ENCODE measurements around the gene MKX.

The MKX gene

DNA sequence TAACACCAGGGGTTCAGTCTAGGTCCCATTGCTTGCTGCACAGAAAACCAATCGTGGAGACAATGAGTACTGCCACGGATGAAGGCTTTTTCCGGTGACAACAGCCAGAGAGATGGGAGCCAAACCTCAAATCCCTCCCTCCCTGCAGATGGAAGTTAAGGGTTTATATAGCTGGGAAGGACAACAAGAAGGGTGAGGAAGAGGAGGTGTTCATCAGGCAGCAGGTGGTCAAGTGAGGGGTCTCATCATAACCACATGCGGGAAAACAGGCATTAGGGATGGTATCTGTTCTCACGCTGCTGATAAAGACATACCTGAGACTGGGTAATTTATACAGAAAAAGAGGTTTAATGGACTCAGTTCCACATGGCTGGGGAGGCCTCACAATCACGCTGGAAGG lies 91.3 kb downstream of the MKX start:
- Histone ChIP-seq H3K18ac (ENCODE audit: low read depth in 1 of 2, low read length in 2 of 2) (no peak overlapping the region), H3K27ac (ENCODE audit: low read length, poor library complexity, severe bottlenecking) (no peak overlapping the region), H3K79me1 (replicated peaks; ENCODE audit: low read length, poor library complexity, severe bottlenecking) (no peaks in the 10 kb centered on the region), H4K8ac (ENCODE audit: low read length) (no peak overlapping the region), H2BK120ac (ENCODE audit: low read depth, low read length) (no peak overlapping the region), H2BK12ac (ENCODE audit: low read length in 2 of 2) (no peak overlapping the region), H3K4me1 (ENCODE audit: control insufficient read depth, insufficient read depth, low read depth, low read length) (no peaks in the 10 kb centered on the region), H3K36me3 (ENCODE audit: control insufficient read depth in 1 of 2, insufficient read depth in 2 of 2, low read depth in 1 of 2, low read length in 2 of 2) (no peaks in the 10 kb centered on the region), H2AFZ (ENCODE audit: low read depth, low read length) (no peak overlapping the region), H3K9me3 (ENCODE audit: control insufficient read depth, low read length) (no peaks in the 10 kb centered on the region), H2BK5ac (ENCODE audit: low read depth, low read length, poor library complexity, severe bottlenecking) (no peak overlapping the region), H2BK15ac (ENCODE audit: low read depth, poor library complexity, severe bottlenecking) (no peak overlapping the region), H4K91ac (ENCODE audit: low read length) (no peak overlapping the region), H3K9ac (ENCODE audit: low read length) (no peak overlapping the region), H3K4ac (ENCODE audit: low read depth in 1 of 2, low read length in 2 of 2) (no peak overlapping the region), H2AK5ac (ENCODE audit: low read length, severe bottlenecking) (no peak overlapping the region), H3K4me2 (ENCODE audit: low read length, poor library complexity, severe bottlenecking) (no peak overlapping the region), H3K27me3 (ENCODE audit: control insufficient read depth in 1 of 2, insufficient read depth in 1 of 2, low read length in 2 of 2) (no peaks in the 10 kb centered on the region), H3K4me3 (ENCODE audit: insufficient read depth in 1 of 2, low read depth in 1 of 2, low read length in 2 of 2) (no peak overlapping the region), H3K23ac (ENCODE audit: low read length in 2 of 2) (no peak overlapping the region), H3K14ac (ENCODE audit: low read length in 2 of 2) (no peak overlapping the region)
- DNase-seq = no peak
- WGBS = 95% methylated on average over 5 of the region's 6 CpGs

DNA sequence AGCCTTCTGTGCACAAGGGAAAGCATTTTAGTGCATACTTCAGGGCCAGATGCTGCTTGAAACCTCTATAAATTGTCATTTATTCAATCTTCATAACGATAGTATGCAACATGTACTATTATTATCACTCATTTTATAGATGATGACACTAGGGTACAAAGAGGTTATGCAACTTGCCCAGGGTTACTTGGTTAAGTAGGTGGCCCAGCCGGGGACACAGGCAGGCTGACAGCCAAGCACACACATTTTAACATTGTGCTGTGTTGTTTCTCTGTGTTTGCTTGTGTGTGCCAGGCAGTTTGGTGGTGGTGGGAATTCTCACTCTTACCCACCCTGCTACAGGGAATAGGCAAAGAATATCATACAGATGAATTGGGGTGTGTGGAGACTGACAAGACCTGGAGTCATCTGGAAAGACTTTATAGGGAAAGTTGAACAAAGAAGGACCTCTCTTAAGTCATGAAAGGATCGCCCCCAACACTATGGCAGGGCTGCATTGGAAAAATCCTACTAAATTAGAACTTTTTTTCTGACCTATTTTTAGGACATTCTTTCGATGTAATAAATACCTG lies 98.9 kb downstream of the MKX start:
- peak overlapping the region; percentile 44 for H2AK5ac ChIP-seq (ENCODE audit: low read length, severe bottlenecking)
- no peaks in the 10 kb centered on the region for H3K36me3 ChIP-seq (ENCODE audit: control insufficient read depth in 1 of 2, insufficient read depth in 2 of 2, low read depth in 1 of 2, low read length in 2 of 2)
- no peak overlapping the region for H3K18ac ChIP-seq (ENCODE audit: low read depth in 1 of 2, low read length in 2 of 2)
- H4K8ac ChIP-seq (ENCODE audit: low read length) = no peak overlapping the region
- H3K27me3 ChIP-seq (ENCODE audit: control insufficient read depth in 1 of 2, insufficient read depth in 1 of 2, low read length in 2 of 2) = no peaks in the 10 kb centered on the region
- peaks cover 6% of the 10 kb centered on the region for H3K9me3 ChIP-seq (ENCODE audit: control insufficient read depth, low read length)
- 67% methylated on average over 1 of the region's 4 CpGs for WGBS
- H4K91ac ChIP-seq (ENCODE audit: low read length) = no peak overlapping the region
- H3K79me1 ChIP-seq (replicated peaks; ENCODE audit: low read length, poor library complexity, severe bottlenecking) = no peaks in the 10 kb centered on the region
- no peak overlapping the region for H2BK120ac ChIP-seq (ENCODE audit: low read depth, low read length)
- H3K23ac ChIP-seq (ENCODE audit: low read length in 2 of 2) = no peak overlapping the region
- no peak overlapping the region for H2BK5ac ChIP-seq (ENCODE audit: low read depth, low read length, poor library complexity, severe bottlenecking)
- H3K4ac ChIP-seq (ENCODE audit: low read depth in 1 of 2, low read length in 2 of 2) = no peak overlapping the region
- H2BK15ac ChIP-seq (ENCODE audit: low read depth, poor library complexity, severe bottlenecking) = no peak overlapping the region
- H3K14ac ChIP-seq (ENCODE audit: low read length in 2 of 2) = no peak overlapping the region
- no peak overlapping the region for H3K4me2 ChIP-seq (ENCODE audit: low read length, poor library complexity, severe bottlenecking)
- no peak for DNase-seq
- no peak overlapping the region for H3K4me3 ChIP-seq (ENCODE audit: insufficient read depth in 1 of 2, low read depth in 1 of 2, low read length in 2 of 2)
- peak overlapping the region; percentile 37 for H3K27ac ChIP-seq (ENCODE audit: low read length, poor library complexity, severe bottlenecking)
- H2BK12ac ChIP-seq (ENCODE audit: low read length in 2 of 2) = no peak overlapping the region
- no peak overlapping the region for H2AFZ ChIP-seq (ENCODE audit: low read depth, low read length)
- H3K9ac ChIP-seq (ENCODE audit: low read length) = no peak overlapping the region
- peaks cover 4% of the 10 kb centered on the region for H3K4me1 ChIP-seq (ENCODE audit: control insufficient read depth, insufficient read depth, low read depth, low read length)

DNA sequence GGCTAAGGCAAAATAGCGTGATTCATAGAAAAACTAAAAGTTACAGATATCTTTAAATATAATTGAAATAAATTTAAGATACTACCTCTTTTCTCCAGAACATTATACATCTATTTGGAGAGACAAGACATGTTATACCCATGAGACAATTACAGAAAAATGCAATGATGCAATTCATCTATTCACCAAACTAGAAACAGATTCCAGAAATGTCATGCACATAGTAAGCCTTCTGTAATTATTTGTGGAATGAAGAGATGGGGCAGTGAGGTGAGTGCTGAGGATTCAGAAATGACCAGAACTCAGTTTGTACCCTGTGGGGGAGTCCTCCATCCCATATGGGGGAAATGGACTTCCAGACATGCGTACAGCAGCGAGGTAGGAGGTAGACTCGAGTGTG lies 99.4 kb downstream of the MKX start:
- H2AK5ac ChIP-seq (ENCODE audit: low read length, severe bottlenecking) = no peak overlapping the region
- no peak overlapping the region for H2BK120ac ChIP-seq (ENCODE audit: low read depth, low read length)
- no peak overlapping the region for H3K4me3 ChIP-seq (ENCODE audit: insufficient read depth in 1 of 2, low read depth in 1 of 2, low read length in 2 of 2)
- peak overlapping the region; percentile 37 for H3K27ac ChIP-seq (ENCODE audit: low read length, poor library complexity, severe bottlenecking)
- H2AFZ ChIP-seq (ENCODE audit: low read depth, low read length) = no peak overlapping the region
- no peak overlapping the region for H4K91ac ChIP-seq (ENCODE audit: low read length)
- no peak overlapping the region for H2BK5ac ChIP-seq (ENCODE audit: low read depth, low read length, poor library complexity, severe bottlenecking)
- H3K36me3 ChIP-seq (ENCODE audit: control insufficient read depth in 1 of 2, insufficient read depth in 2 of 2, low read depth in 1 of 2, low read length in 2 of 2) = no peaks in the 10 kb centered on the region
- H3K23ac ChIP-seq (ENCODE audit: low read length in 2 of 2) = no peak overlapping the region
- no peaks in the 10 kb centered on the region for H3K27me3 ChIP-seq (ENCODE audit: control insufficient read depth in 1 of 2, insufficient read depth in 1 of 2, low read length in 2 of 2)
- no peak overlapping the region for H4K8ac ChIP-seq (ENCODE audit: low read length)
- no peak overlapping the region for H3K18ac ChIP-seq (ENCODE audit: low read depth in 1 of 2, low read length in 2 of 2)
- no peaks in the 10 kb centered on the region for H3K79me1 ChIP-seq (replicated peaks; ENCODE audit: low read length, poor library complexity, severe bottlenecking)
- H2BK15ac ChIP-seq (ENCODE audit: low read depth, poor library complexity, severe bottlenecking) = no peak overlapping the region
- no peak overlapping the region for H3K4me2 ChIP-seq (ENCODE audit: low read length, poor library complexity, severe bottlenecking)
- H3K4me1 ChIP-seq (ENCODE audit: control insufficient read depth, insufficient read depth, low read depth, low read length) = peaks cover 4% of the 10 kb centered on the region
- H2BK12ac ChIP-seq (ENCODE audit: low read length in 2 of 2) = no peak overlapping the region
- no peak overlapping the region for H3K9ac ChIP-seq (ENCODE audit: low read length)
- H3K9me3 ChIP-seq (ENCODE audit: control insufficient read depth, low read length) = peaks cover 6% of the 10 kb centered on the region
- no peak for DNase-seq
- H3K14ac ChIP-seq (ENCODE audit: low read length in 2 of 2) = no peak overlapping the region
- WGBS = 82% methylated on average over 3 of the region's 4 CpGs
- H3K4ac ChIP-seq (ENCODE audit: low read depth in 1 of 2, low read length in 2 of 2) = no peak overlapping the region

DNA sequence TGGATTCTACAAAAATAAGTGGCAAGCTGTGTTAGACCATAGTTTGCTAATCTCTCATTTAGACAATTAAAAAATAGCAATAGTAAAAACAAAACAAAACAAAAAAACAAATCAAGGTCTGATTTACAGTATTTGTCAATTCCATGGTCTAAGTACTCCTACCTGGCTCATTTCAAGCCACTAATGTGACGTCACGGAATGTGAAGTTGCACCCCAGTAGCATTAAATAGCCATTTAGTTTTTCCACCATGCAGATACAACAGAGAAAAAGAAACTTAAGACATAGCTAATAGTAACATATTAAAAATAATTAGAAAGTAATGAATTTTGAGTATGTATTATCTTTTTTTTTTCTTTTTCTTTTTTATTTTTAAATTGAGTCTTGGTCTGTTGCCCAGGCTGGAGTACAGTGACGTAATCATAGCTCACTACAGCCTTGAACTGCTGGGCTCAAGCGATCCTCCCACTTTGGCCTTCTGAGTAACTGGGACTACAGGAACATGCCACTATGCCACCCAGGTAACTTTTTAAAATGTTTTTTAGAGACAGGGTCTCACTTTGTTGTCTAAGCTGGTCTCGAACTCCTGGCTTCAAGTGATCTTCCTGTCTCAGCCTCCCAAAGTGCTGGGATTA lies 101.2 kb downstream of the MKX start:
- Histone ChIP-seq H2BK5ac (ENCODE audit: low read depth, low read length, poor library complexity, severe bottlenecking) (no peak overlapping the region), H4K91ac (ENCODE audit: low read length) (no peak overlapping the region), H3K18ac (ENCODE audit: low read depth in 1 of 2, low read length in 2 of 2) (no peak overlapping the region), H2BK120ac (ENCODE audit: low read depth, low read length) (no peak overlapping the region), H3K27ac (ENCODE audit: low read length, poor library complexity, severe bottlenecking) (no peak overlapping the region), H3K79me1 (replicated peaks; ENCODE audit: low read length, poor library complexity, severe bottlenecking) (no peaks in the 10 kb centered on the region), H3K23ac (ENCODE audit: low read length in 2 of 2) (no peak overlapping the region), H3K9me3 (ENCODE audit: control insufficient read depth, low read length) (peaks cover 6% of the 10 kb centered on the region), H3K4me2 (ENCODE audit: low read length, poor library complexity, severe bottlenecking) (no peak overlapping the region), H3K36me3 (ENCODE audit: control insufficient read depth in 1 of 2, insufficient read depth in 2 of 2, low read depth in 1 of 2, low read length in 2 of 2) (no peaks in the 10 kb centered on the region), H2AK5ac (ENCODE audit: low read length, severe bottlenecking) (no peak overlapping the region), H2BK15ac (ENCODE audit: low read depth, poor library complexity, severe bottlenecking) (no peak overlapping the region), H2AFZ (ENCODE audit: low read depth, low read length) (no peak overlapping the region), H3K4ac (ENCODE audit: low read depth in 1 of 2, low read length in 2 of 2) (no peak overlapping the region), H4K8ac (ENCODE audit: low read length) (no peak overlapping the region), H3K27me3 (ENCODE audit: control insufficient read depth in 1 of 2, insufficient read depth in 1 of 2, low read length in 2 of 2) (no peaks in the 10 kb centered on the region), H3K14ac (ENCODE audit: low read length in 2 of 2) (no peak overlapping the region), H3K4me1 (ENCODE audit: control insufficient read depth, insufficient read depth, low read depth, low read length) (peaks cover 4% of the 10 kb centered on the region), H3K4me3 (ENCODE audit: insufficient read depth in 1 of 2, low read depth in 1 of 2, low read length in 2 of 2) (no peak overlapping the region), H3K9ac (ENCODE audit: low read length) (no peak overlapping the region), H2BK12ac (ENCODE audit: low read length in 2 of 2) (no peak overlapping the region)
- DNase-seq = no peak
- WGBS = 92% methylated on average over 5 of the region's 5 CpGs

All from mesenchymal stem cell (in vitro differentiated cells and primary cell).